GM10847 (cell line): ENCODE data around the gene PFDN2.

Source experiments
- POLR2A ChIP-seq: IDR thresholded peaks from 2 replicates; pipeline ENCODE4 v1.6.1; 2011; ENCODE audit not compliant: insufficient read length; ENCODE audit errors: extremely low read depth

The PFDN2 gene

DNA sequence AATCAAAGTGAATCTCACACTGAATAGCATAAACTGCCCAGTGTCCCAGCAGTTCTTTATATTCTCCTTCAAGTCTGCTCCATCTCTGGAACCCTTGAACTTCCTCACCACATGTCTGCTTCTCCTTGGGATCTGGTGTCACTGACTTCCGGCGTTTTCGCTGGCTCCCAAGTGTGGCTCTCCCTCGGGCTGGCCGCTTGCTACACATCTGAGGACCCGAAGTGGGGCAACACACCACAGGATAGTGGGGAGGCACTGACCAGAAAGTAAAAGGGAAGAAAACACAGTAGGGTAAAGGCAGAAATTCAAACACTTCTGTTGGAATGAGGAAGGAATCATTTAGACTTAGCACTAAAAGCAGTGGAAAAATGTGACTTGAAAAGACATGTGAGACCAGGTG lies 5.1 kb upstream of the PFDN2 start:
- TF ChIP-seq POLR2A: no peak

DNA sequence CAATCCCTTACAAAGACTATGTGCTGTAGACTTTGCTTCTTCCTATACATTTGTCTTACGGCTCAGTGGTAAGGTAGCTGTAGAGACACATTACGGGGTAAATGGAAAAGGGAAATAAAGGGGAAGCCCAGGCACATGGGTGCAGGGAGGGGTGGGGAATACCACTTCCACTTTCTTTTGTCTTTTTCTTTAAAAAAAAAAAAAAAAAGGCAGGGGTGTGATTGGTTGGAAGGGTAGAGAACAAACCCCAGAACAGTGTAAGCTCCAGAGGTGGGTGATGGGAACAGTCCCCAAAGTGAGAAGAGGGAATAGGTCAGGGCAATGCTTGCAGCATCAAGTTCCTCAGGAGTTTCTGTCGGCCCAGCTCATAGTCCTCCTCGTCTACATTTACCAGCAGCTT lies 4.0 kb upstream of the PFDN2 start:
- TF ChIP-seq POLR2A: no peak

DNA sequence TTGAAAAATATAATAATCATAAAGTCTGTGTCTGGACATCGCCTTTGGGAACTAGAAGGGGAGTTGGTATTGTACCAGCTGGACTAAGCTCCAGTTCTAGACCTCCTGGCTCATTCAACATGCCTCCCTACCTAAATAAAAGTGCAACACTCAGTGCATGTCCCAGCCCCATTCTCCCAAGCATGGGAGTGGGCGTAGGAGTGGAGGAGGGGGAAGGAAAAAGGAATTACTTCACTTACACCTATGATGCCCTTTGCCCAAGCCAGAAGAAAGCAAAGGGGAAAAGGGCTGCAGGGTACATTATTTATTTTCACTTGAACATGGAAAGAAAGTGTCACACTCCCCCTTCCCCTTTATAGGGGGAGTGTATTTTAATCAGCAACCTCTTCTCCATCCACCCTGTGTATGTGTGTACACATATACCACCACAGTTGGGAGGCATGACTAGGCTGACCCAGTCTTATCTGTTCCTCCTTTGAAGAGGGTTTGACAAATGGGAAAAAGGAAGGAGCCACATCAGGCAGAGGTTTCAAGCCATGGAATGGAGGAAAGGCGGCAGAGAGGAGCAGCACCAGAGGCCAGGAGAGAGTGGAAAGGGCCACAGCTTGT lies 3.3 kb upstream of the PFDN2 start:
- TF ChIP-seq POLR2A: no peak

DNA sequence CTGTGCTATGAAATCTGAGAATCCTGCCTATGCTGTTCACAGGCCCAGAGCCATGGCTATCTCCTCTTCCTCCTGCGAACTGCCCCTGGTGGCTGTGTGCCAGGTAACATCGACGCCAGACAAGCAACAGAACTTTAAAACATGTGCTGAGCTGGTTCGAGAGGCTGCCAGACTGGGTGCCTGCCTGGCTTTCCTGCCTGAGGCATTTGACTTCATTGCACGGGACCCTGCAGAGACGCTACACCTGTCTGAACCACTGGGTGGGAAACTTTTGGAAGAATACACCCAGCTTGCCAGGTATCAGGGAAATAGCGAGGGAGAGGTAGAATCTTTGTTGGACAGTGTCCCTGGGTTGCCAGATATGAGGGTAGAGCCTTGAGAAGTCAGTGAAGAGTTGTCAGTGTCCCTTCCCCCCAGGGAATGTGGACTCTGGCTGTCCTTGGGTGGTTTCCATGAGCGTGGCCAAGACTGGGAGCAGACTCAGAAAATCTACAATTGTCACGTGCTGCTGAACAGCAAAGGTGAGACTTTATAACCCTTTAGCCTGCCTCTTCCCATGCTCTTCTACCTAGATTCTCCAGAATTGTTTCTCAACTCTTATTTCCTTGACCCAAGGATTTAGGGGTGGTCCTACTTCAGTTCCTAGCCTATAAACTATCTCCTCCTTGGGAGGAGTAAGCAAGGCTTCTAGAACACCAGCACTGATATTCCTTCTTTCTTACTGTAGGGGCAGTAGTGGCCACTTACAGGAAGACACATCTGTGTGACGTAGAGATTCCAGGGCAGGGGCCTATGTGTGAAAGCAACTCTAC lies 1.5 kb upstream of the PFDN2 start:
- TF ChIP-seq POLR2A: no peak

DNA sequence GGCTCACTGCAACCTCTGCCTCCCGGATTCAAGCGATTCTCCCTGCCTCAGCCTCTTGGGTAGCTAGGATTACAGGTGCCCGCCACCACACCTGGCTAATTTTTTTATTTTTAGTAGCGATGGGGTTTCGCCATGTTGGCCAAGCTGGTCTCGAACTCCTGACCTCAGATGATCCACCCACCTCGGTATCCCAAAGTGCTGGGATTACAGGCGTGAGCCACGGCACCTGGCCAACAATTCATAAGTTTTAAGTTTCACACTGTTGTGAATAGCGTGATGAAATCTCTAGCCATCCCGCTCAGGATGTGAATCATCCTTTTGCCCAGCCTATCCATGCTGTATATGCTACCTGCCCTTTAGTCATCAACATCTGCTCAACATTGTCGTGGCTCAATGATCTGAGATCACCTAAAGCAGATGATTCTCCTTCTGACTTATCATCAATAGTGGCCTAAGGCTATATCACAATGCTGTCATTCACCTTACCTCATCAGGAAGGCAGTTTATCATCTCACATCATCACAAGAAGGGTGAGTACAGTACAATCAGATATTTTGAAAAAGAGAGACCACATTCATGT lies 2.6 kb downstream of the PFDN2 start:
- no peak for TF ChIP-seq POLR2A

DNA sequence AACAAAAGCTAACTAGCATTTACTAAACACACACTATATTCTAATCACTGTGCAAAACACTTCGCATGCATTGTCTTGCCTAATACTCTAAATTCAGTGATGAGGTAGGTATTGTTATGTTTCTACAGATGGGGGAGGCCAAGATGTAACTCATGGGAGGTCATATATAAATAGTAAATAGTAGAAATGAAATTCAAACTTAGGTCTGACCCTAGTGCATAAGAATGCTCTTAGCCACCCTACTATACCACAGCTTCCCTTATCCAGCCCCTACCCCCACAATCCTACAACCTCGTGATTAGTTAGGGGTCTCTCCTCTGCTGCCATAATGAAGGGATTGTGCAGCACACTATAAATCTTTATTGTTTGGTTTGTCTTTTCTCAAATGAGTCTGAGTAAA lies 3.3 kb downstream of the PFDN2 start:
- TF ChIP-seq POLR2A: no peak

DNA sequence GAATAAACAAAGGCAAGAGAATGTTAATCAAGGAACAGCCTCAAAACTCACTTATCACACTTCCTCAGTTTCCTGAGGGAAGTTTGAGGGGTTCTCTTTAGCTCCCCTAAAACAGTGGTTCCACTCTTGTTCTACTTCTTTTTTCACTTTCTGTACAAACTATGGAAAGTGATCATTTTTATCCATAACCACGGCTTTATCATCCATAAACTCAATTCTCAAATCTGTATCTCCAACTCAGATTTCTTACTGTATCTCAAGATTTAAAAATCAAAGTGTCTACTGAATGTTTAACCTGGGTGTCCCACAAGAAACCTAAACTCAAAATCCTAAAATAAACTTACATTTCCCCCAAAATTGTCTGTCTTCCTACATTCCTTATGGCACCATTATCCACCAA lies 3.9 kb downstream of the PFDN2 start:
- TF ChIP-seq POLR2A: no peak

DNA sequence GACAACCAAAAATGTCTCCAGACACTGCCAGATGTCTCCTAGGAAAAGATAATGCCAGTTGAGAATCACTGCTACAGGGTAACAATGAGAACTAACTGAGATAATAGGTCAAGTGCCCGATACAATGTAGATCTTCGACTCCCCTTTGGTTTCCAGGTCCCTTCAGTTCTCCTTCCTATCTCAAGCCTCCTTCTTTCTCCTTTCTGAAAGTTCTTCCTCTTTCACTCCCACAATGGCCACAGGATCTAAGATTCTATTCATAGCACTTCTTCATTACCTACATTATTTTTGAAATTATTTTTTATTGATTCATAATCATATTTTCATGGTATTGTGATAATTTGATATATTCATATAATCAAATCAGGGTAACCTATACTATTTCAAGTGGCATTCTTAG lies 6.3 kb downstream of the PFDN2 start:
- TF ChIP-seq POLR2A: no peak

DNA sequence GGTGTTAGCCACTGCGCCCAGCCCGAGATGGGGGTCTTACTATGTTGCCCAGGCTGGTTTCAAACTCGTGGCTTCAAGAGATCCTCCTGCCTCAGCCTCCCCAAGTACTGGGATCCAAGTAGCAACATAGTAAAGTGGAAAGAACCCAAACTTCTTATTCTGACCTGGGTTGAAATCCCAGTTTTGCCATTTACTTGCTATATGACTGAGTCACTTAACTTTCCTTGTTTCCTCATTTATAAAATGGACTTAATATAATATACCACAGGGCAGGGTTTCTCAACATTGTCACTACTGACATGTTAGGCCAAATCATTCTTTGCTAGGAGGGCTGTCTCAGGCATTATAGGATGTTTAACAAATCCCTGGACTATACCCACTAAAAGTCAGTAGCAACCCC lies 6.7 kb downstream of the PFDN2 start:
- no peak for TF ChIP-seq POLR2A

DNA sequence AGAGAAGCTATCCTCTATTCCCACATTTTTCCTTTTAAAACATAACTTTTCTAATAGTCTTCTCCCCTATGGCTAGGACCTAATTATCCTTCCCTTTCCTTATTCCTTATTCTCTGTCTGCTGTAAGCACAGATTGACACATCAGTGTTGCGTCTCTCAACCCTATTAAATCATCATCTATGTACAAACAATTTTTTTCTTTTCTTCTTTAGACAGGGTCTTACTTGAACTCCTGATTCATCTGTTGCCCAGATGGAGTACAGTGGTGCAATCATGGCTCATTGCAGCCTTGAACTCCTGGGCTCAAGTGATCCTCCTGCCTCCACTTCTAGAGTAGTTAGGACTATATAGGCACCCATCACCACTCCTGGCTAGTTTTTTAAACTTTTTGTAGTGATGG lies 11.4 kb downstream of the PFDN2 start:
- TF ChIP-seq POLR2A: no peak

DNA sequence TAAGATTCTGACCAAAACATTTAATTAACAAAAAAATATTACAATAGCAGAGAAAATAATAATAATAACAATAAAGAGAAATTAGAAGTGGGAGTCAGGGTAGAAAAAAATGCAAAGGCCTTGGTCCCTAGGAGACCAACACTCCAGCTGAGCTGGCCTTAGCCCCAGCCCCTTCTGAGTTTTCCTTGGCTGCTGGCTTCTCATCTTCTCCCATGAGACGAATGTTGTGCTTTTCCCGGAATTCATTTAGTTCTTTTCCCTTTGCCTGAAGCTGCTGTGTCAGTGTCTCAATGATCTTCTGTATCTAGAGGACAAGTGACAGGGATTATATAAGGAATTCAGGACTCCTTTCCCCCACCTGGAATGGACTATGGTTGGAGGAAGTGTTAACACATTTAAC lies 17.3 kb downstream of the PFDN2 start:
- no peak for TF ChIP-seq POLR2A

DNA sequence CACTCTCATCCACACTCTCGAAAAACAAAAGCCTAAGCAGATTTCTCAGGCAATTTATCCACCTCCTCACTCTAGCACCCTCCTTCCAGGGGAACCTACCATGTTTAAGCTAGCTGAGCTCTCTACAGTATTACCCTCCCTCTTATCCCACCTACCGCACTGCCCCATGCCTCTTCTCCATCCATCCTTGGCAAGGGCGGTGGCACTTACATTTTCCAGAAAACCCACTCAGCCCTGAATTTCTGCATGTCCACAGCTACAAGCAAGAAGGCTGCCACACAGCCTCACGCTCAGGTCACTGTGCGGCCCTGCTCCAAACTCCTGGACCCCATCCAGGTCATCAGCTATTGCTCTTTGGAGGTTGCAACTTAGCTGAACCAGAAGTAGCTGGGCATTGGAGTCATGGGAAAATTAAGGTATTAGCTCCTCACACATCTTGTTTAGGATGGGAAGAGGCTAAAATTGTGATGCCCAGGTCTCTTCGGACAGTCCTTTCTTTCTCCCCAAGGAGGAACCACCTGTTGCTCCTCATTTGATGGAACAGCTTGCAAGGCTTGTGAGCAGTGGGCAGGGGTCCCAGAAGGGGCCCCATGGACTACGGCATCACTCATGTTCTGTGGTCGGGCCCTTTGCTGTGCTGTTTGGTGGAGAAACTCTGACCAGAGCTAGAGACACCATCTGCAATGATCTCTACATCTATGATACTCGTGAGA lies 18.6 kb downstream of the PFDN2 start:
- no peak for TF ChIP-seq POLR2A

DNA sequence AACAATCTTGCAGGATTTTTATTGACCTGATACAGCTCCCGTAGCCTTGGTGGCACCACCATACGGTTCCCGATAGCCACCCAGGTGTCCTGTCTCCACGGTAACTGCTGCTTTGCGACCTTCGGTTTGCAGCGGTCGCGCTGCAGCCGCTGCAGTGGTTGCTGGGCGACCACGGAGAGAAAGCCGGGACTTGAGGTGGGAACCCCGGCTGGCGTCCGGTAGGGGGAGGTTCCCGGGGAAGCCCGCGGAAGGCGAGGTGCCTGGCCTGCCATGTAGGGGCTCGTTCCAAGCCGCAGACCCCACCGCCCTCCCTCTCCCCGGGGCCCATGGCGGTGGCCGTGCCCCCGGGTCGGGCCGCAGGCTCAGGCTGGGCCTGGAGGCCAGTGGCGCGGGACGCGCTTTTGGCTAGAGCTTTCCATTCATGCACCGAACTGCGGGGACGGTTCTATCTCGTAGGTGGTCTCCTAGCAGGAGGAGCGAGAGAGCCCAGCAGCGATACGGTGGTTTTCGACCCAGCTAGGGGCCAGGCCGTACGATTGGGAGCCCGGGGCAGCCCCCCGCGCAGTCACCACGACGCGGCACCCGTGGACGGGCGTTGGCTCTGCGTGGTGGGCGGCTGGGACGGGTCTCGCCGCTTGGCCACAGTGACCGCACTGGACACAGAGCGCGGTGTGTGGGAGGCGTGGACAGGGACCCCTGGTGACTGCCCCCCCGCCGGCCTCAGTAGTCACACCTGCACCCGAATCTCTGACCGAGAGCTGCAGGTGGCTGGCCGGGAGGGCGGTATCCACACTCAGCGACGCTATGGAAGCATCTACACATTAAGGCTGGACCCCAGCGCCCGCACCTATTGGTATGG lies 19.4 kb downstream of the PFDN2 start, which contains the start of gene KLHDC9:
TSS of gene KLHDC9 (plus strand) at position 152 of the 859 bp plus-strand sequence. CDS start at position 327, 175 bp downstream.
- no peak for TF ChIP-seq POLR2A

DNA sequence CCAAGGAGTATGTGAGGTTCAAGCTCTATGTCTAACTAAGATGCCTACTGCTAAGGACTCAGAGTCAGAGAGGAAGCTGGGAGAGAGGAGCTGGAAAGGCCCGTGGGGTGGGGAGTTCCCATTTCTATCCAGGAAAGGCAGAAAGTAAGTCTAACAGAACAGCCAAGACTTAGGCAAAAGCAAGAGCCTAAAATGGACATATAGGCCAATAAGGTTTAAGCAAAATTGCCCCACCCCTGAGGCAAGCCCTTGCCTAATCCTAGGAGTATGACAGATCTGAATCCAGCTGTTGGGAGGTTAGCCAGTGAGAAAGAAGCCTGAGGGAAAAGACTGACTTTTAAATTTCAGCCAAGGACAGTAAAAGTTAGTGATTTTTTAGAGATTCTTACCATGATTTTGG lies 21.3 kb downstream of the PFDN2 start:
- no peak for TF ChIP-seq POLR2A

DNA sequence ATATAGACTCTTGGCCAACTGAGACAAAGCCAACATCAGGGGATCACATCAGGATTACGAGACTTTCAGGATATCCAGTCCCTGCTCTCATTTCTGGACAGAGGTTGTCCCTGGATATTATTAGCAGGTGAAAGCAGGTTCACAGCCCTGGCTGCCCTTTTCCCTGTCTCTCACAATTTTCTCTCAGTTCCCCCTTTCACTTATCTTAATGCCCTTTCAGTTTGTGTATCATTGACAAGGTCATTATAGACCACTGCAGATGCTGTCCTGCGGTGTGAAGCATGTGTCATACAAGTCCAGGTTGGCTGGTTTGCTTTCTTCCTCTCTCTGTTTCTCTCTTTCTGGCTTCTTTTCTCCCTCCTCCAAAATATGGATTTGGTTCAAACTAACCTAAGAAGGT lies 21.8 kb downstream of the PFDN2 start:
- TF ChIP-seq POLR2A: no peak
